Activated T-cell treated with anti-CD3 and anti-CD28 coated beads, Interleukin-2, amount 50 U/mL, for 1 hour (primary cell): ENCODE data around the gene SLC35E3.
"Not testable (repeated sequence)": the region's sequence is repeated elsewhere in the genome, so short reads cannot be mapped to it uniquely, and the experiment has no call there.

Source experiments
- DNase-seq: peaks from one replicate; pipeline ENCODE4 v3.0.0-alpha.2; 2020

Gene SLC35E3

DNA sequence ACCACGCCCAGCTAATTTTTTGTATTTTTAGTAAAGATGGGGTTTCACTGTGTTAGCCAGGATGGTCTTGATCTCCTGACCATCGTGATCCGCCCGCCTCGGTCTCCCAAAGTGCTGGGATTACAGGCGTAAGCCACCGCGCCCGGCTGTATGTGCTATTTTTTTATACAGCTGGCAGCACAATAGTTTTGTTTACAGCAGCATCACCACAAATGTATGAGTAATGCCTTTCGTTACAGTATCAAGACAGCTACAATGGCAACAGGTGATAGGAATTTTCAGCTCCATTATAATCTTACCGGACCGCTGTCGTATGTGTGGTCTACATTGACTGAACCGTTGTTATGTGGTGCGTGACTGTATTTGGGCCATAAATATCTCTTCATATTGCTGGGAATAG, 50.4 kb downstream of the SLC35E3 start:
- no peak for DNase-seq

DNA sequence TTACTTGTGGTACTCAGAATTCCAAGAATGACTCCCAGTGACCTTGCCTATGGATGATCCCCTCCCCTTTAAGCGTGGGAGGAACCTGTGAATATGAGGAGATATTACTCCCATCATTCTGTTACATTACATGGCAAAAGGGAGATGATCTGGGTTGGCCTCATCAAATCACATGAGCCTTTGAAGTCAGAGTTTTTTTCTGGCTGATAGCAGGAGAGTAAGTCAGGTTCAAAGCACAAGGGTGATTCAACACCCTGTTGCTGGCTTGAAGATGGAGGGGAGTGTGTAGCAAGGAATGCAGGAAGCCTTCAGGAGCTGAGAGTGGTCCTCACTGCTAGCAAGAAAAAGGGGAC, 52.9 kb downstream of the SLC35E3 start:
- DNase-seq = no peak

DNA sequence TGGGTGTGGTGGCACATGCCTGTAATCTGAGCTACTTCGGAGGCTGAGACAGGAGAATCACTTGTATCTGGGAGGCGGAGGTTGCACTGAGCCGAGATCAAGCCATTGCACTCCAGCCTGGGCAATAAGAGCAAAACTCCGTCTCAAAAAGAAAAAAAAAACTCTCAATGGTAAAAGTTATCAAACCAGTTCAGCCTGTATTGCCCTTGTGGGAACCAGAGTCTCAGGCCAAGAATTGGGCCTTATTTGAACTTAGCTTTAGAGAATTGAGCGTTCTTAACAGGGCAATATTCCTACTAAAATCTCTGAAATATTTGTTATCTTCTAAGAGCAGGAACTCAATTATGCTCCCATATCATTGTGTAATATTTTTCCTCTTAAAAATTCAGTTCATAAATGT, 54.3 kb downstream of the SLC35E3 start:
- no peak for DNase-seq

DNA sequence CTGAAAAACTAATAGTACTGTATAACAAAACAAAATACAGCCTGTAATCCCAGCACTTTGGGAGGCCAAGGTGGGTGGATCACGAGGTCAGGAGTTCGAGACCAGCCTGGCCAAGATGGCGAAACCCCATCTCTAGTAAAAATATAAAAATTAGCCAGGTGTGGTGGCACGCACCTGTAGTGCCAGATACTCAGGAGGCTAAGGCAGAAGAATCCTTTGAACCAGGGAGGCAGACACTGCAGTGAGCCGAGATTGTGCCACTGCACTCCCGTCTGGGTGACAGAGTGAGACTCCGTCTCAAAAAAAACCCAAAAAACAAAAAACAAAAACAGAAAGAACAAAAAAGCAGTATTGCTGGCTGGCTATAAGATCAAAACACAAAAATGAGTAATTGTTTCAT, 55.1 kb downstream of the SLC35E3 start:
- DNase-seq = not testable (repeated sequence)

DNA sequence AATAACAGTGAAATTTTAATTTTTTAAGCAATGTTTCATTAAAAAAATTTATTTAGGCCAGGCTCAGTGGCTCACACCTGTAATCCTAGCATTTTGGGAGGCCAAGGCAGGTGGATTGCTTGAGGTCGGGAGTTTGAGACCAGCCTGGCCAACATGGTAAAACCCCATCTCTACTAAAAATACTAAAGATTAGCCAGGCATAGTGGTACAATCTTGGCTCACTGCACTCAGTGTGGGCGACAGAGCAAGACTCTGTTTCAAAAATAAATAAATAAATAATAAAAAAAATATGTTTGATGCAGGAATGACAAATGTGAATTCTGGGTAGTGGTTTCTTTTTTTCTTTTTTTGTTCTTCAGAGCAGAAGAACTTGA, 56.4 kb downstream of the SLC35E3 start:
- not testable (repeated sequence) for DNase-seq

DNA sequence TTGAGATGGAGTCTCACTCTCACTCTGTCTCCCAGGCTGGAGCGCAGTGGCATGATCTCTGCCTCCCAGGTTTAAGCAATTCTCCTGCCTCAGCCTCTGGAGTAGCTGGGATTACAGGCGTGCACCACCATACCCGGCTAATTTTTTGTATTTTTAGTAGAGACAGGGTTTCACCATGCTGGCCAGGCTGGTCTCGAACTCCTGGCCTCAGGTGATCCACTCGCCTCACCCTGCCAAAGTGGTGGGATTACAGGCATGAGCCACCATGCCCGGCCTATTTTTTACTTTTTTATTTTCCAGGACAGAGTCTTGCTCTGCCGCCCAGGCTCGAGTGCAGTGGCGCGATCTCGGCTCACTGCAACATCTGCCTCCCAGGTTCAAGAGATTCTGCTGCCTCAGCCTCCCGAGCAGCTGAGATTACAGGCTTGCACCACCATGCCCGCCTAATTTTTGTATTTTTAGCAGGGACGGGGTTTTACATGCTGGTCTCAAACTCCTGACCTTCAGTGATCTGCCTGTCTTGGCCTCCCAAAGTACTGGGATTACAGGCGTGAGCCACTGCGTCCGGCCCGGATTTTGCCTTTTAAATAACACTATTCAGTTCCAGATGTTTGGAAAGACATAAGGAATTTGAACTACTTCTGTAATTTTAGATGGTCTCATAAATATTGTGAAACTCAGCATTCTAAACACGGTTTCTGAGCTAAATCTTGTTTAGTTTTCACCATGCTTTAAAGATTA, 57.1 kb downstream of the SLC35E3 start:
- not testable (repeated sequence) for DNase-seq

DNA sequence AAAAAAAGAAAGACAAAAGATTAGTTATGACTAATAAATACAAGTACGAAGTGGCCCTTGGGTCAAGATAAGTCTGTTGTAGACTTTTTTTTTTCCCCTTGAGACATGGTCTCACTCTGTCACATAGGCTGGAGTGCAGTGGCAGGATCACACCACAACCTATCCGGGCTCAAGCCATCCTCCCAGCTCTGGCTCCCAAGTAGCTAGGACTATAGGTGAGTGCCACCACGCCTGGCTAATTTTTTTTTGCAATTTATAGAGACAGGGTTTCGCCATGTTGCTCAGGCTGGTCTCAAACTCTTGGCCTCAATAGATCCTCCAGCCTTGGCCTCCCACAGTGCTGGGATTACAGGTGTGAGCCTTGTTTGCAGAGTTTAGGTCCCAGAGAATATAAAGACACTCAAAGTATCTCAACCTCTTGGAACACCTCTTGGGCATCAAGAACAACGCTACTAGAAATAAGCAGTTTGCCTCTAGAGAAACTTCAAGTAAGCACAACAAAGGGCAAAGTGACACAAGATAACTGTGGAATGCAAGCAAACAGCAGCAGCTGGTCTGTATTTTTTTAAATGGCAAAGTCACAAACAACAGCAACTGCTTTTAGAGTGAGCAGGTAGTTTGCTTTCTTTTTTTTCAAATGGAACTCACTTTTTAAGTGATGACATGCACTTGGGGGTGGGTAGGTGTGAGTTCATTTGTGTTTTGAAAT, 58.1 kb downstream of the SLC35E3 start:
- DNase-seq = no peak

DNA sequence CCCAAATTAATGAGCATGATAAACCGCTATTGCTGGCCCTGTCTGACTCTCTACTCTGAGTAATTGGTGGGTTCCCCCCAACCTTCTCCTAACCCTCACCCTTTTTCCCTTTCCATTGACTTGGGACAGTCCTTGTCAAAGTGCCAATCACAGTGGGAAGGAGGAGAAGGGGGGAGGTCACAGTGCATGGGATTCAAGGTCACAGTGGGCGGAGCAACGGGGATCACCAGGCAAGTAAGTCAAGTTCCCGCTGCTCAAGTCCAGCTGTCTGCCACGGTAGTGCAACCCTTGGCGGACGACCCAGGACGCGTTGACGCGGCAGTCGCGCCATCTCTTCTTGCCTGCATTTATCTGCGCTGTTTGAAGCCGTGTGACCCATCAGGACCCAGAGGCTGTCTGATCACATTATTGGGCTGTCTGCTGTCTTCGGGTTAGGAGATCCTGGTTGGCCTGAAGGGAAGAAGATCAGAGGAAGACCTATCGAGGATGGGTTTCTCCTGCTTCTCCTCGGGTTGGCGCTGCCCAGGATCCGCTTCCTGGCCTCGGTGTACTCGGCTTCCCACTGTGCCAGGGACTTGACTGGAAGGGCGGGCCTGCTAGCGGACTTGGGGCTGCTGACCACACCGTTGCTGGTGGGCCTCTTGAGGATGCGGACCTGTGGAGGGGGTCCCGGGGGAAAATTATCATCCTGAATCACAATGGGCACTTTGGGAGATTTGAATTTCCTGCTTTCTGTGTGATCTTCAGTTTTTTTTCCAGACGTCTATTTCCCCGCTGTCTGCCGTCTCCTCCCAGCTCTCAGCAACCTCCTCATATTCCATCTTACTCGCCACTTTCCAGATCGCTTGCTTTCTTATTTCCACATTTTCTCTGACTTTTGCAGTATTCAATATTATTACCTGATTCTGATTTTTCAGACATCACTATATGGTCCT, 58.9 kb downstream of the SLC35E3 start:
- DNase-seq = no peak

DNA sequence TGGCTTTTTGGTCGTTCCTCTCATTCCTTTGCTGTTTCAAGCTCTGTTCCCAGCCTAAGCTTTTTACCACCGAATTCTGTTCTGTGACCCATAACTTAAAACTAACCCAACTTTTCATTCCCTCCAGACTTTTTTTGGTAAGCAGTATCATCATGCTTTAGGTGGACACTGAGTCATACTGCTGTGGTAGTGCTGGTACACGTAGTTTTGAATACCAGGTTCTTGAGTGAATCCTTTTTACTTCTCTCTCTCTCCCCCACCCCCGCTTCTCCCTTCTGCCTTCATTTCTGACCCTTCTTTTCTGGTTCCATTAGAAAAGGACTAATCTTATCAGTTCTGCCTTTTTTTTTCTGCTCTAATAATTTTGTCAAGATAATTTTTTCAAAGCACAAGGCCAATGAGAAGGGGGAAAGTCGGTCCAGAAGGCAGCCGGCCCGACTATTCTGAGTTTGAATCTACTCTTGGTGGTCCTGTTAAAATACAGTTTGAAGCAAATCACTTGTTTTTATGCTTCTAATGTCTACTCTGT, 59.7 kb downstream of the SLC35E3 start:
- DNase-seq = no peak

DNA sequence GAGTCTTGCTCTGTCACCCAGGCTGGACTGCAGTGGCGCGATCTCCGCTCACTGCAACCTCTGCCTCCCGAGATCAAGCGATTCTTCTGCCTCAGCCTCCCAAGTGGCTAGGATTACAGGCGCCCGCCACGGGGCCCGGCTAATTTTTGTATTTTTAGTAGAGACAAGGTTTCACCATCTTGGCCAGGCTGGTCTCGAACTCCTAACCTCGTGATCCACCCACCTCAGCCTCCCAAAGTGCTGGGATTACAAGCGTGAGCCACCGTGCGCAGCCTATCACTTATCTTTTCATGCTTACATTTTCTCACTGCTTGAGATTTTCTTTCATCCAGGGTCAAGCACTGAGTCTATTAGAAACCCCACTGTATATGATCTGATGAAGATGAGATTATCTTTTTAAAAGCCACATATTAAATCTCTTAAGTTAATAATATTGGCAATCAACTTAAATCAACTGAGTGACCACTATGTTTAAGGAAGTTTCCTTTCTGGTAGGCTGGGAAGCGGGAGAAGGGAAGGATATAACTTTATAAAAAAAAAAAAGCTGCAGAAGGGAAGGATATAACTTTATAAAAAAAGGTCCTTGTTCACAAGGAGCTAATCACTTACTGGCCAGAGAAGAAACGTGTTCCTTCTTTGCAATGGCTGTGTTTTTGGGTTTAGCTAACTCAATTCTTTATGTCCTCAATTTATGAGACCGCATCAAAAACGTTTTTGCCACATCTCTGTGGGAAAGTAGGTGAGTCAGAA, 60.7 kb downstream of the SLC35E3 start:
- DNase-seq = no peak

DNA sequence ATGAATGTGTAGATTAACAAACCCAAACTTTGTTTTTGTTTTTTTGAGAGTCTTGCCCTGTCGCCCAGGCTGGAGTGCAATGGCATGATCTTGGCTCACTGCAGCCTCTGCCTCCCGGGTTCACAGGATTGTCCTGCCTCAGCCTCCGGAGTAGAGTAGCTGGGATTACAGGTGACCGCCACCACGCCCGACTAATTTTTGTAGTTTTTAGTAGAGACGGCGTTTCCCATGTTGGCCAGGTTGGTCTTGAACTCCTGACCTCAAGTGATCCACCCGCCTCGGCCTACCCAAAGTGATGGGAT, 61.2 kb downstream of the SLC35E3 start:
- not testable (repeated sequence) for DNase-seq

DNA sequence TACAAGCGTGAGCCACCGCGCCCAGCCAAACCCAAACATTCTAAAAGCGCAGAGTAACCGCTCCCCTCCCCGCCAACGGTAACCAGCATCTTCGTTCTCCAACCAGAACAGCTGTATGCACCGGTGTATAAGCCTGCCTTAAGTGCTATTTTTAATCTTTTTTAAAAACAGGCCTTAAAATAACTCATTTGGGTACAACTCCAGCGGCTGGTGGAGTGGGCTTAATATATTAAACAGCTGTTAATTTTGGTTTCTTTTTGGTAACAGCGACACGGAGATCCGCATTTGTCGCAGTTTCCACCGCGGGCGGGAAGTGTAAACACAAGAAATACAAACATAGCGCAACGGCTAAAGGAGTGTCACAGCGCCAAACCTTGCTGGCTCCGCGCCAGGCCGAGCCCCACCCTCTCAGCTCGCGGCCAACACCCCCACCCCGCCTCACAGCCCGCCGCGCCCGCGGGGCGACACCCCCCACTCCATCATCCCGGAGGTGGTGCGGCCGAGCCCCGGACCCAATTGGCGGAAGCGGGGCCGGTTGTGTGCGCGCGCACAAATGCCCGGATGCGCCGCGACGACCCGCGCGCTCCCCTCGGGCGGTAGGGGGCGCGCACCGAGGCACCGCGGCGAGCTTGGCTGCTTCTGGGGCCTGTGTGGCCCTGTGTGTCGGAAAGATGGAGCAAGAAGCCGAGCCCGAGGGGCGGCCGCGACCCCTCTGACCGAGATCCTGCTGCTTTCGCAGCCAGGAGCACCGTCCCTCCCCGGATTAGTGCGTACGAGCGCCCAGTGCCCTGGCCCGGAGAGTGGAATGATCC, 61.8 kb downstream of the SLC35E3 start, which contains the start of gene MDM2:
Gene MDM2, plus strand, starts transcription at position 602 of the 812 bp plus-strand sequence. CDS start 301 bp downstream, outside the sequence.
- DNase-seq = peak; percentile 97

DNA sequence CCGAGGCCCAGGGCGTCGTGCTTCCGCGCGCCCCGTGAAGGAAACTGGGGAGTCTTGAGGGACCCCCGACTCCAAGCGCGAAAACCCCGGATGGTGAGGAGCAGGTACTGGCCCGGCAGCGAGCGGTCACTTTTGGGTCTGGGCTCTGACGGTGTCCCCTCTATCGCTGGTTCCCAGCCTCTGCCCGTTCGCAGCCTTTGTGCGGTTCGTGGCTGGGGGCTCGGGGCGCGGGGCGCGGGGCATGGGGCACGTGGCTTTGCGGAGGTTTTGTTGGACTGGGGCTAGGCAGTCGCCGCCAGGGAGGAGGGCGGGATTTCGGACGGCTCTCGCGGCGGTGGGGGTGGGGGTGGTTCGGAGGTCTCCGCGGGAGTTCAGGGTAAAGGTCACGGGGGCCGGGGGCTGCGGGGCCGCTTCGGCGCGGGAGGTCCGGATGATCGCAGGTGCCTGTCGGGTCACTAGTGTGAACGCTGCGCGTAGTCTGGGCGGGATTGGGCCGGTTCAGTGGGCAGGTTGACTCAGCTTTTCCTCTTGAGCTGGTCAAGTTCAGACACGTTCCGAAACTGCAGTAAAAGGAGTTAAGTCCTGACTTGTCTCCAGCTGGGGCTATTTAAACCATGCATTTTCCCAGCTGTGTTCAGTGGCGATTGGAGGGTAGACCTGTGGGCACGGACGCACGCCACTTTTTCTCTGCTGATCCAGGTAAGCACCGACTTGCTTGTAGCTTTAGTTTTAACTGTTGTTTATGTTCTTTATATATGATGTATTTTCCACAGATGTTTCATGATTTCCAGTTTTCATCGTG, 62.6 kb downstream of the SLC35E3 start:
- peak; percentile 59 for DNase-seq

DNA sequence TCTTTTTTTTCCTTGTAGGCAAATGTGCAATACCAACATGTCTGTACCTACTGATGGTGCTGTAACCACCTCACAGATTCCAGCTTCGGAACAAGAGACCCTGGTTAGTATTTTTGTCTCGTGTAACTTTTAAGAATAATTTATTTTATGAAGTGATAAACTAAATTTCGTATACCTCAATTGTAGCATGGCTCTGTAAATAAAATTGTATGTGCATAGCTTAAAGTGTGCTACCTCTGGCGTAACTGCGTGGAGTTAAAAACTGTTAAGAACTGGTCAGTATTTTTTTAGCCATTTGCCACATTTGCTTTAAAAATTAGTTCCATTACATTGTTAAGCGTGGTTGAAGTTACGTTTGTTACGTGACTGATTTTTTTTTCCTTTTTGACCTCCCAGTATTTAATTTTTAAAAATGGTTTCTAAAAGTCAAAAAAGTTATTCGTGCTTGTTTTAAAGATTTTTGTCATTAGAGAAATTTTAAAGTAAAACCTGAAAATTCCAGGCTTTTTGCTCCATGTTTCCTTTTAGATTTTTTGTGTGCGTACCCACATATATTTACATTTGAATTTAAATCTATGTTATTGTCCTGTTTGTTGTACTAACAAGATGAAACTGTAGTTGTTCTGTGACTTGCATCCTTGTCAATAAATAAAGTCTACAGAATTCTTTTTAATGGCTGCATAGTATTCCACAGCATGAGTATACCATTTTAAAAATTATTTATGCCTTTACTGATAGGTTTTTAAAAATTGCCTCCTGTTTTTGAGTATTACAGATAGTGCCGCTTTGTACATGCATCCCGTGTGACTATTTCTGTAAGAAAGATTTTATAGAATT, 63.4 kb downstream of the SLC35E3 start:
- DNase-seq = no peak

DNA sequence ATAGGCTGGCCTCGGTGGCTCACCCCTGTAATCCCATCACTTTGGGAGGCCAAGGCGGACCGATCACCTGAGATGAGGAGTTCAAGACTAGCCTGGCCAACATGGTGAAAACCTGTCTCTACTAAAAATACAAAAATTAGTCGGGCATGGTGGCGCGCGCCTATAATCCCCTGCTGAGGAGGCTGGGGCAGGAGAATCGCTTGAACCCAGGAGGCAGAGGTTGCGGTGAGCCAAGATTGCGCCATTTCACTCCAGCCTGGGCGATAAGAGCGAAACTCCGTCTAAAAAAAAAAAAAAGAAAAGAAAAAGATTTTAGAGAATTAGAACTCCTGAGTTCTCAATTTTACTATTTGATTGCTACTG, 64.0 kb downstream of the SLC35E3 start:
- not testable (repeated sequence) for DNase-seq

DNA sequence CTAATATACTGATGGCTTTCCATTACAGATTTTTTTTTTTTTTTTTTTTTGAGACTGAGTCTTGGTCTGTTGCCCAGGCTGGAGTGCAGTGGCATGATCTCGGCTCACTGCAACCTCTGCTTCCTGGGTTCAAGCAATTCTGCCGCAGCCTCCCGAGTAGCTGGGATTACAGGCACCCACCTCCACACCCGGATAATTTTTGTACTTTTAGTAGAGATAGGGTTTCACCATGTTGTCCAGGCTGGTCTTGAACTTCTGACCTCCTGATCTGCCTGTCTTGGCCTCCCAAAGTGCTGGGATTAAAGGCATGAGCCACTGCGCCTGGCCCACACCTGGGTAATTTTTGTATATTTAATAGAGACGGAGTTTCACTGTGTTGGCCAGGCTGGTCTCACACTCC, 65.6 kb downstream of the SLC35E3 start:
- DNase-seq = not testable (repeated sequence)

DNA sequence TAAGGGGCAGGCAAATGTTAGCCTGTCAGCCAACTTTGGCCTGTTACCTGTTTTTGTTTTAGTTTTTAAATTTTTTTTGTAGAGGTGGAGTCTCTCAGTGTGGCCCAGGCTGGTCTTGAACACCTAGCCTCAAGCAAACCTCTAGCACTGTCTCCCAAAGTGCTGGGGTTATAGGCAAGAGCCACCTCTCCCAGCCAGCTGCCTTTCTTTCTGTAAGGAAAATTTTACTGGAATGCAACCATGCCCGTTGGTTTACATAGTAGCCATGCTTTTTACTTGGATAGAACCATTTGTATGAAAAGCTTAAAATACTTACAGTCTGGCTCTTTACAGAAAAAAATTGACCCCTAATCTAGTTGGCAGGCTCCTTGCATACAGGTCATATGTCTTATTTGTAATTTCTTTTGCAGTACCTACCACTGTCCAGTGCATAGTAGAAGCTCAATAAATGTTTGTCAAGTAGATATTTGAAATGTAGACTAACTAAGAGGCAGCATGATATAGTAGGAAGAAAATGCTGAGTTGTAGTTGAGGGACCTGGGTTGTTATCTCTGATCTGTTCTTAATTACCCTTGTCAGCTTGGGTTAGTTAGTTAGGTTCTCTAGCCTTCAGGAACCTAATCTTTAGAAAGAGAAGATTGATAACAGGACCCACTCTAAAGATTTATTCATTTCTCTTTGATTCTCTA, 66.7 kb downstream of the SLC35E3 start:
- DNase-seq = no peak

DNA sequence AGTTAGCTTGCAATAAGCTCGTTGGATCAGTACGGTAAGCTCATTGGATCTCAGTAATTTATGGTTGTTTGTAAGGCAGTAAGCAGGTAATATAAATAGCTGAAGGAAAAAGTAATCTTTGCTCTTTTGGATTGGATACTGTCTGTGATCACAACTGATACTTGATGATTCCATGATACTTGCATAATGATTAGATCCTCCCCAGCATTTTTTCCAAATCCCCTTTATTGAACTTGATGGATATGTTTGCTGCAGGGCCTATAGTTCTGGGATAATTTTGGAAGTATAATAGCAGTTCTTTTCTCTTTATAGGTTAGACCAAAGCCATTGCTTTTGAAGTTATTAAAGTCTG, 67.2 kb downstream of the SLC35E3 start:
- no peak for DNase-seq

DNA sequence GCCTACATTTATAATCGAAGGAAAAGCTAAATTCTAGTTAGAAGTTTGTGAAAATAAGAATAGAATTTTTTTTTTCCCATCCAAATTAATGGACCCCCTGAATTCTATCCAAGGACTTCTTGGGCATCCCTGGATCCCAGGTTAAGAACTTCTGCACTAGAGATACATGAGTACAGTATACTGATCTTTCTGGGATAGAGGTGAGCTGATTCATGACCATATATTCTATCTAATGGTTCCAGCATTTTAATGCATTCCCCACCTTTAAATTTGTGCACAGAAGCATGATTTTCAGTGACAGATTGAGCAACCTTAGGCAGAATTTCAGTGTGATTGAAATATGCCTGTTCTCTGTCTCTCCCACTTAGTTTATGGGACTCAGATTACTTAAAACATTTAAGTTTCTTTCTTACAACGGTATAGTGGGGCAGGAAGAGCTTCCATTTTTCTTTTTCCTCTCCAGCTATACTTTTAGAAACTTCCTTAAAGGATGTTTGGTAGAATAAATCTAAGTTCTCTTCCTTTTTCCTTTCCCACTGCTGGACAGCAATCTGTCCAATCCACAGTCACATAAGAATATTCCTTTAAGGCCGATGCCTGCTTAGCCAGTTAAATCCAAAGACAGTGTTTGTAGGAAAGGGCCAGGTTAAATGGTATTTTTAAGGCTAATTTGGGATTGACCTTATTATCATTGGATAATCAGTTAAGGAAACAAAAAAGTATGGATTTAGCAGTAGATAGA, 68.7 kb downstream of the SLC35E3 start:
- no peak for DNase-seq
